Nephron progenitor cell (in vitro differentiated cells): ENCODE data around the gene ERC2.

ENCODE experiments used
- DNase-seq: peaks from one replicate; pipeline ENCODE4 v3.0.0; 2021
- H3K27ac Mint-ChIP-seq: 2 replicates; pipeline ENCODE4 v1.8.0; 2021; ENCODE audit warnings: mild to moderate bottlenecking, moderate library complexity, mixed read lengths
- H3K27me3 Mint-ChIP-seq: 2 replicates; pipeline ENCODE4 v1.8.0; 2021; ENCODE audit warnings: mild to moderate bottlenecking, low read depth, mixed read lengths; ENCODE audit not compliant: poor library complexity
- H3K36me3 Mint-ChIP-seq: 2 replicates; pipeline ENCODE4 v1.8.0; 2021; ENCODE audit warnings: low read depth, mixed read lengths
- H3K4me1 Mint-ChIP-seq: 2 replicates; pipeline ENCODE4 v1.8.0; 2021; ENCODE audit warnings: mixed read lengths
- H3K4me3 Mint-ChIP-seq: 2 replicates; pipeline ENCODE4 v1.8.0; 2021; ENCODE audit warnings: mild to moderate bottlenecking, moderate library complexity, mixed read lengths
- H3K9me3 Mint-ChIP-seq: 2 replicates; pipeline ENCODE4 v1.8.0; 2021; ENCODE audit warnings: mild to moderate bottlenecking, moderate library complexity, mixed read lengths
- TF ChIP-seq, protein P1 (sequence below): fragments of 200-600 bp; sonication (generic); IDR thresholded peaks from 2 replicates; pipeline ENCODE4 v1.5.0; 2021; ENCODE audit warnings: antibody characterized with exemption

ERC2 gene

GRCh38 chr3:56101576-56101975 is 366.7 kb downstream of the ERC2 start:
- H3K4me1 Mint-ChIP-seq = no peaks in the 10 kb centered on the region

DNA sequence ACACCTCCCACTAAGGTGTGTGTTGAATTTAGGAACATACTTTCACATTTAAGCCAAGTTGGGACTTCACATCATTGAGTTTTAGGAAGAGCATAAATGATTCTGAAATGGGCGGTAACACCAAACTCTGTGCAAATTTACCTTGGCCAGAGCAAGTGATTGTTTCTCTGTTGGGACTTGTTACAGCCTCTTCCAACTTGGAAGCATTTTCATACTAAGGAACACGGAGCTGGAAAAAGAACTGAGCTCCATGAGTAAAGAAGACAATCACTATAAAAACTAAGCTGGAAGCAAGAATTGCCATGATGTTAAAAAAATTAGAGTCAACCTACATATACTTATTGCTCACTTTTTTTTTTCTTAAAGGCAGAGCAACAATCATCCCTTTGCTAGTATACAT is 371.3 kb downstream of the ERC2 start:
- Mint-ChIP-seq H3K4me3 (no peak overlapping the region), H3K4me1 (no peaks in the 10 kb centered on the region), H3K9me3 (no peaks in the 10 kb centered on the region), H3K27ac (no peak overlapping the region), H3K36me3 (no peaks in the 10 kb centered on the region), H3K27me3 (no peaks in the 10 kb centered on the region)
- no peak for DNase-seq
- TF ChIP-seq, protein P1, sequence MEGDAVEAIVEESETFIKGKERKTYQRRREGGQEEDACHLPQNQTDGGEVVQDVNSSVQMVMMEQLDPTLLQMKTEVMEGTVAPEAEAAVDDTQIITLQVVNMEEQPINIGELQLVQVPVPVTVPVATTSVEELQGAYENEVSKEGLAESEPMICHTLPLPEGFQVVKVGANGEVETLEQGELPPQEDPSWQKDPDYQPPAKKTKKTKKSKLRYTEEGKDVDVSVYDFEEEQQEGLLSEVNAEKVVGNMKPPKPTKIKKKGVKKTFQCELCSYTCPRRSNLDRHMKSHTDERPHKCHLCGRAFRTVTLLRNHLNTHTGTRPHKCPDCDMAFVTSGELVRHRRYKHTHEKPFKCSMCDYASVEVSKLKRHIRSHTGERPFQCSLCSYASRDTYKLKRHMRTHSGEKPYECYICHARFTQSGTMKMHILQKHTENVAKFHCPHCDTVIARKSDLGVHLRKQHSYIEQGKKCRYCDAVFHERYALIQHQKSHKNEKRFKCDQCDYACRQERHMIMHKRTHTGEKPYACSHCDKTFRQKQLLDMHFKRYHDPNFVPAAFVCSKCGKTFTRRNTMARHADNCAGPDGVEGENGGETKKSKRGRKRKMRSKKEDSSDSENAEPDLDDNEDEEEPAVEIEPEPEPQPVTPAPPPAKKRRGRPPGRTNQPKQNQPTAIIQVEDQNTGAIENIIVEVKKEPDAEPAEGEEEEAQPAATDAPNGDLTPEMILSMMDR = no peak

More at GRCh38 chr3:56101576-56101975, 366.7 kb downstream of the ERC2 start:
- H3K36me3 Mint-ChIP-seq = no peaks in the 10 kb centered on the region
- H3K9me3 Mint-ChIP-seq = no peaks in the 10 kb centered on the region
- H3K27me3 Mint-ChIP-seq = no peaks in the 10 kb centered on the region
- no peak overlapping the region for H3K4me3 Mint-ChIP-seq
- H3K27ac Mint-ChIP-seq = no peak overlapping the region
- TF ChIP-seq, protein P1 = no peak
- DNase-seq = no peak

GRCh38 chr3:56094170-56094569 is 374.1 kb downstream of the ERC2 start:
- H3K36me3 Mint-ChIP-seq = no peaks in the 10 kb centered on the region
- no peaks in the 10 kb centered on the region for H3K27me3 Mint-ChIP-seq
- no peaks in the 10 kb centered on the region for H3K4me1 Mint-ChIP-seq
- H3K9me3 Mint-ChIP-seq = no peaks in the 10 kb centered on the region
- H3K27ac Mint-ChIP-seq = no peak overlapping the region
- TF ChIP-seq, protein P1 = no peak
- no peak overlapping the region for H3K4me3 Mint-ChIP-seq
- DNase-seq = no peak

DNA sequence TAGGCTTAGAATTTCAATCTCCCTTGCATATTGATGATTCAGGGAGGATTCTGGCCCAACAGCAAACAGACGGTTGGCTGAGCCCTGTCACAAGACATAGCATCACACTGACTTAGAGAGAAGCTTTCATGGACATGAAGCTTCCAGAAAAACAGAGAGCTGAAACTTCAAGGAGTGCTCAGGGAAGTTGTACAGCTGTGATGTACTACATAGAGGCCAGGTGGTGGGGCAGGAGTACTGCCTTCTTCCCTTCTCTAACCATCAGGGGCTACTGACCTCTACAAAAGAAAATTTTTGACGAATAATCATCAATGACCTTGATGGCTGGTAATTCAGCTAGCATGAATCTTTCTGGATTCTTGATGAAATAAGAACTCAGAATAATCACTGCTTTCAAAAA is 378.5 kb downstream of the ERC2 start:
- DNase-seq = no peak
- Mint-ChIP-seq H3K27me3 (no peaks in the 10 kb centered on the region), H3K4me3 (no peak overlapping the region), H3K9me3 (no peaks in the 10 kb centered on the region), H3K4me1 (peaks cover 4% of the 10 kb centered on the region), H3K27ac (no peak overlapping the region), H3K36me3 (no peaks in the 10 kb centered on the region)
- TF ChIP-seq, protein P1 = no peak

DNA sequence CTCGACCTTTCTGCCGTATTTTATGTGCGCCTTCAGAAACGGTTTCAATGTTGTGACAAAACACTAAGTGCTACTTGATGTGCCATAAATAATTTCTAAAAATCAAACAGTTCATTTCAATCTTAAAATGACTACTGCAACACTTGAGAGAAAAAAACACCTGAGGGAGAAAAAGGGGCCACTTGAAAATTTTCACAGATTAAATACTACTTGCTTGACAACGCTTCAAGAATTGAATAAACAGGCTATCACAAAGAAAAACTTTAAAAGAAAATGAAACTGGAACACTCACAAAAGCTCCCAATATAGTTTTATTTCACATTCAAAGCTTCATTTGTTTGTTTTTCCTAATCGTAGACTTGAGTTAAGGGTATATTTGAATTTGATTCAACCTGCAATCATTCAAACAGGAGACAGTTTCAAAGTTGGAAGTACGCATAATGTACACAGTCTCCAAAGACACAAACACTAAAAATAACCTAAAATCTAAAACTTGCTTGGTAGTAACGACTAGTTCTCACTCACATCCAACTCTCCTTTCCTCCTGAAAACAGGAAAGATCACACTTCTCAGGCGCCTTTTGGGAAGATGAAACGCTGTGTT is 380.7 kb downstream of the ERC2 start:
- no peak overlapping the region for H3K27ac Mint-ChIP-seq
- peaks cover under 1% of the 10 kb centered on the region for H3K9me3 Mint-ChIP-seq

GRCh38 chr3:56086355-56086754 is 381.9 kb downstream of the ERC2 start:
- no peaks in the 10 kb centered on the region for H3K36me3 Mint-ChIP-seq
- DNase-seq = no peak
- peaks cover 3% of the 10 kb centered on the region for H3K27me3 Mint-ChIP-seq
- H3K27ac Mint-ChIP-seq = no peak overlapping the region
- TF ChIP-seq, protein P1 = no peak
- no peak overlapping the region for H3K4me3 Mint-ChIP-seq
- peaks cover 5% of the 10 kb centered on the region for H3K4me1 Mint-ChIP-seq
- H3K9me3 Mint-ChIP-seq = peaks cover 4% of the 10 kb centered on the region

More for the DNA sequence above, 380.7 kb downstream of the ERC2 start:
- Mint-ChIP-seq H3K27me3 (peaks cover 3% of the 10 kb centered on the region), H3K36me3 (no peaks in the 10 kb centered on the region), H3K4me1 (peaks cover 4% of the 10 kb centered on the region), H3K4me3 (no peak overlapping the region)
- TF ChIP-seq, protein P1 = no peak
- DNase-seq = no peak
